Neural progenitor cell (in vitro differentiated cells): ENCODE results near the gene ARL15. TPM values are rescaled to one million over a fixed set of nuclear protein-coding genes. Genes with fewer than 3 reads are reported as not detected.

Experiments
- DNase-seq: peaks from one replicate; pipeline ENCODE4 v3.0.0-alpha.2; 2016; ENCODE audit warnings: low spot score
- H2AFZ ChIP-seq: fragments of 200-600 bp; sonication (generic); replicated peaks from 2 replicates; pipeline ENCODE4 v1.6.1; 2016; ENCODE audit warnings: antibody characterized with exemption
- H3F3A ChIP-seq: fragments of 200-600 bp; sonication (generic); 2 replicates; pipeline ENCODE4 v1.6.1; 2016; ENCODE audit warnings: antibody characterized with exemption, low read depth
- H3K27ac ChIP-seq: fragments of 200-600 bp; sonication (generic); 2 replicates; pipeline ENCODE4 v1.5.1; 2016; ENCODE audit warnings: mild to moderate bottlenecking
- H3K27me3 ChIP-seq: fragments of 200-600 bp; sonication (generic); 2 replicates; pipeline ENCODE4 v1.6.1; 2016; ENCODE audit warnings: mild to moderate bottlenecking, moderate library complexity
- H3K36me3 ChIP-seq: fragments of 200-600 bp; sonication (generic); 2 replicates; pipeline ENCODE4 v1.5.1; 2016
- H3K4me1 ChIP-seq: fragments of 200-600 bp; sonication (generic); 2 replicates; pipeline ENCODE4 v1.6.1; 2016; ENCODE audit warnings: mixed run types
- H3K4me2 ChIP-seq: fragments of 200-600 bp; sonication (generic); 2 replicates; pipeline ENCODE4 v1.6.1; 2016
- H3K4me3 ChIP-seq: fragments of 200-600 bp; sonication (generic); 2 replicates; pipeline ENCODE4 v1.5.1; 2016
- H3K79me2 ChIP-seq: fragments of 200-600 bp; sonication (generic); 2 replicates; pipeline ENCODE4 v1.6.1; 2016; ENCODE audit warnings: low read depth
- H3K9ac ChIP-seq: fragments of 200-600 bp; sonication (generic); 2 replicates; pipeline ENCODE4 v1.6.1; 2016
- H3K9me3 ChIP-seq: fragments of 200-600 bp; sonication (generic); 2 replicates; pipeline ENCODE4 v1.5.1; 2016; ENCODE audit warnings: low read depth
- H4K20me1 ChIP-seq: fragments of 200-600 bp; sonication (generic); 2 replicates; pipeline ENCODE4 v1.6.1; 2016; ENCODE audit warnings: low read depth
- H3K27ac Mint-ChIP-seq: 3 replicates; pipeline ENCODE4 v1.8.0; 2021; ENCODE audit warnings: mixed read lengths
- H3K27me3 Mint-ChIP-seq: 2 replicates; pipeline ENCODE4 v1.8.0; 2022; ENCODE audit warnings: low read depth, mild to moderate bottlenecking, inconsistent platforms, moderate library complexity, mixed read lengths; ENCODE audit not compliant: insufficient read depth
- H3K36me3 Mint-ChIP-seq: 3 replicates; pipeline ENCODE4 v1.8.0; 2021; ENCODE audit warnings: mixed read lengths
- H3K4me1 Mint-ChIP-seq: 3 replicates; pipeline ENCODE4 v1.8.0; 2021; ENCODE audit warnings: mixed read lengths
- H3K4me3 Mint-ChIP-seq: 3 replicates; pipeline ENCODE4 v1.8.0; 2021; ENCODE audit warnings: mild to moderate bottlenecking, moderate library complexity, mixed read lengths
- H3K9me3 Mint-ChIP-seq: 3 replicates; pipeline ENCODE4 v1.8.0; 2020; ENCODE audit warnings: mixed read lengths
- CTCF ChIP-seq: fragments of 200-600 bp; sonication (generic); IDR thresholded peaks from 2 replicates; pipeline ENCODE4 v1.5.1; 2017; ENCODE audit warnings: antibody characterized with exemption, mild to moderate bottlenecking
- EZH2 ChIP-seq: fragments of 200-600 bp; sonication (generic); IDR thresholded peaks from 2 replicates; pipeline ENCODE4 v1.6.1; 2017; ENCODE audit warnings: antibody characterized with exemption, mild to moderate bottlenecking, moderate library complexity
- EZH2phosphoT487 ChIP-seq: fragments of 200-600 bp; sonication (generic); IDR thresholded peaks from 2 replicates; pipeline ENCODE4 v1.6.1; 2017; ENCODE audit warnings: antibody characterized with exemption
- total RNA-seq: library from RNA; depleted of rRNA; stranded (reverse); fragments of >200 nt; gene quantifications from 2 replicates; pipeline ENCODE4 v1.2.3, GENCODE V29; 2015; ENCODE audit warnings: low replicate concordance

ARL15 gene
- total RNA-seq, 1 donor from 2014 or later, result 39.1 TPM

- Histone ChIP-seq H3K27ac (no peak overlapping the region), H3K4me3 (no peak overlapping the region), H3K27me3 (no peaks in the 10 kb centered on the region), H2AFZ (no peak overlapping the region), H3K9me3 (no peaks in the 10 kb centered on the region), H3K4me1 (no peaks in the 10 kb centered on the region), H4K20me1 (no peaks in the 10 kb centered on the region), H3K79me2 (no peaks in the 10 kb centered on the region), H3K9ac (no peak overlapping the region), H3K4me2 (no peak overlapping the region), H3F3A (no peaks in the 10 kb centered on the region), H3K36me3 (no peaks in the 10 kb centered on the region)
- Mint-ChIP-seq H3K4me1 (peaks cover 6% of the 10 kb centered on the region), H3K27ac (no peak overlapping the region), H3K9me3 (no peaks in the 10 kb centered on the region), H3K27me3 (peaks cover 2% of the 10 kb centered on the region), H3K4me3 (no peak overlapping the region), H3K36me3 (no peaks in the 10 kb centered on the region)
- no peak for DNase-seq
- TF ChIP-seq CTCF, result no peak
- no peak for TF ChIP-seq EZH2phosphoT487
- TF ChIP-seq EZH2, result no peak
Observed at GRCh38 chr5:54160329-54160728, 150.0 kb downstream of the ARL15 start.

- H3K4me3 ChIP-seq, result no peak overlapping the region
- H3K9ac ChIP-seq, result no peak overlapping the region
- Mint-ChIP-seq H3K27me3 (peaks cover 2% of the 10 kb centered on the region), H3K36me3 (no peaks in the 10 kb centered on the region), H3K4me1 (peaks cover 6% of the 10 kb centered on the region), H3K4me3 (no peak overlapping the region), H3K27ac (no peak overlapping the region), H3K9me3 (no peaks in the 10 kb centered on the region)
- no peaks in the 10 kb centered on the region for H3K36me3 ChIP-seq
- H3K4me1 ChIP-seq, result no peaks in the 10 kb centered on the region
- H3K27ac ChIP-seq, result no peak overlapping the region
- no peaks in the 10 kb centered on the region for H3K79me2 ChIP-seq
- no peak overlapping the region for H2AFZ ChIP-seq
- H4K20me1 ChIP-seq, result no peaks in the 10 kb centered on the region
- no peaks in the 10 kb centered on the region for H3K9me3 ChIP-seq
- H3F3A ChIP-seq, result no peaks in the 10 kb centered on the region
- H3K4me2 ChIP-seq, result no peak overlapping the region
- DNase-seq, result no peak
- H3K27me3 ChIP-seq, result no peaks in the 10 kb centered on the region
- TF ChIP-seq EZH2phosphoT487, result no peak
- no peak for TF ChIP-seq EZH2
- TF ChIP-seq CTCF, result no peak
Observed at GRCh38 chr5:54159893-54160195, 150.5 kb downstream of the ARL15 start.

GRCh38 chr5:54159153-54159892, 151.1 kb downstream of the ARL15 start:
- H3K9me3 ChIP-seq, result no peaks in the 10 kb centered on the region
- H3K27me3 Mint-ChIP-seq, result peaks cover 2% of the 10 kb centered on the region
- H3K36me3 Mint-ChIP-seq, result no peaks in the 10 kb centered on the region
- no peaks in the 10 kb centered on the region for H3K9me3 Mint-ChIP-seq
- H3K4me2 ChIP-seq, result no peak overlapping the region
- peak; percentile 20 for TF ChIP-seq CTCF
- no peak for TF ChIP-seq EZH2phosphoT487
- TF ChIP-seq EZH2, result no peak
- H3K27me3 ChIP-seq, result no peaks in the 10 kb centered on the region
- H3K27ac Mint-ChIP-seq, result no peak overlapping the region
- peak; percentile 26 for DNase-seq
- H3K27ac ChIP-seq, result no peak overlapping the region
- H3K4me3 Mint-ChIP-seq, result no peak overlapping the region
- H3K9ac ChIP-seq, result no peak overlapping the region
- H2AFZ ChIP-seq, result no peak overlapping the region
- H4K20me1 ChIP-seq, result no peaks in the 10 kb centered on the region
- no peaks in the 10 kb centered on the region for H3F3A ChIP-seq
- no peaks in the 10 kb centered on the region for H3K79me2 ChIP-seq
- no peak overlapping the region for H3K4me3 ChIP-seq
- H3K36me3 ChIP-seq, result no peaks in the 10 kb centered on the region
- H3K4me1 ChIP-seq, result no peaks in the 10 kb centered on the region
- H3K4me1 Mint-ChIP-seq, result peaks cover 6% of the 10 kb centered on the region
